ENCODE data around the gene KLHDC2.
"Not testable (repeated sequence)": the region's sequence is repeated elsewhere in the genome, so short reads cannot be mapped to it uniquely, and the experiment has no call there.

Gene KLHDC2, protein sequence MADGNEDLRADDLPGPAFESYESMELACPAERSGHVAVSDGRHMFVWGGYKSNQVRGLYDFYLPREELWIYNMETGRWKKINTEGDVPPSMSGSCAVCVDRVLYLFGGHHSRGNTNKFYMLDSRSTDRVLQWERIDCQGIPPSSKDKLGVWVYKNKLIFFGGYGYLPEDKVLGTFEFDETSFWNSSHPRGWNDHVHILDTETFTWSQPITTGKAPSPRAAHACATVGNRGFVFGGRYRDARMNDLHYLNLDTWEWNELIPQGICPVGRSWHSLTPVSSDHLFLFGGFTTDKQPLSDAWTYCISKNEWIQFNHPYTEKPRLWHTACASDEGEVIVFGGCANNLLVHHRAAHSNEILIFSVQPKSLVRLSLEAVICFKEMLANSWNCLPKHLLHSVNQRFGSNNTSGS

DNA sequence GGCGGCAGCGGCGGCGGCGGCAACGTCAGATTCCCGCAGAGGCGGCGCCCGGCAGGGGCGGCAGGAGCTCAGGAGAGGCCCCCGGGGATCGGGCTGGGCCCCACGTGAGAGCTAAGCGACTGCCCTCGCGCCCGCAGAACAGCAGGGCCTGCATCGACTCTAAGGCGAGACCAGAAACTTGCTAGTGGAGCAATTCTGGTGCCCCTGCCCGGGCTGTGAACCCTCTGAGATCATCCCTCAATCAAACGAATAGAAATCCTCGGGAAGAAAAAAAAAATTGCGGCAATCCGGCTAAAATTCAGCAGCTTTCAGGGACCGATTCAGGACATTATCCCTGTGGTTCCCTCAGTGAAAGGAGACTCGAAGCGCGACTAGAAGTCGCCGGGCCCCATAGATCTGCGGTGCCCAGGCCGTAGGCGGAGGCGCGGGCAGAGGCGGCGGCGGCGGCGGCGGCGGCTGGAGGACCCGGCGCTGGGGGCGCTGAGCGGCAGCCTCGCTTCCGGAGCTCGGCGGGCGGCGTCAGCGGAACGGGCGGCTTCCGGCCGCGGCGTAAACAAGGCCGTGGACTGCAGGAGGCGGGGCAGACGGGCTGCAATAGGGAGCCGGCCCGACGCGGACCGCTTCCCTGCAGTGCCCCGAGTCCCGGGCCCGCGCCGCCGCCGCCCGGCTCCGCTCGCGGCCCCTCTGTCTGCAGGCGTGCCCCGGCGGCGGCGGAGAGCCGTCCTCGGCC, at the start of gene KLHDC2:
Gene KLHDC2, plus strand, starts transcription at position 583 of the 730 bp plus-strand sequence. CDS start 316 bp downstream, outside the sequence.
- in situ Hi-C loops (cut with MboI; ENCODE audit: low sequenced_read_pairs), result loop anchor here (5.0 kb wide), 2 partner anchors 80 to 130 kb away; partner anchors contain the start of genes DNAAF2 and POLE2
- peak; percentile 86 to 91 for DNase-seq (ENCODE audit: low spot score in 2 of 2)
- H3K36me3 ChIP-seq (replicated peaks), result peaks cover 5% of the 10 kb centered on the region

DNA sequence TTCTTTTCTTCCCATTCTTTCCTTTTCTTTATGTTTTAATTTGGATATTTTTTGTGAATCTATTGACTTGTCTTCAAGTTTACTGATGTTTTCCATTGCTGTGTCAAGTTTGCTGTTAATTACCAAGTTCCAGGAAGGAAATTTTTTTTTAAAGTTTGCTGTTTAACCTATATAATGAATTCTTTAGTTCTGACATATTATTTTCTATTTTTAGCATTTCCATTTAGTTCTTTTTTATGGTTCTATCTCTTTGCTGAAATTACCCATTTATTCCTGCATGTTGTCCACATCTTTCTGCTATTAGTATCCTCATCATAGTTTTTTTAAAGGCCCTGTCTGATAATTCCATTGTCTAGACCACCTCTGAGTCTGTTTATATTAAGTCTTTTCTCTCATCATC, 47.2 kb upstream of the KLHDC2 start:
- Histone ChIP-seq H3K9me3 (0 out of 2 replicates have a peak, but pooled peaks cover 3% of the 10 kb centered on the region), H3K4me3 (no peak overlapping the region), H3K27me3 (ENCODE audit: low read depth) (no peaks in the 10 kb centered on the region), H3K36me3 (replicated peaks) (no peaks in the 10 kb centered on the region), H3K4me1 (peaks cover 4% of the 10 kb centered on the region)
- in situ Hi-C loops (cut with MboI; ENCODE audit: low sequenced_read_pairs), result no loop called here
- no peak for DNase-seq (ENCODE audit: low spot score in 2 of 2)

More for the DNA sequence above, at the start of gene KLHDC2:
- Histone ChIP-seq H3K4me3 (peak within 1 kb of the TSS; percentile 65), H3K27me3 (ENCODE audit: low read depth) (no peaks in the 10 kb centered on the region), H3K9me3 (no peaks in the 10 kb centered on the region), H3K4me1 (peaks cover 19% of the 10 kb centered on the region)

DNA sequence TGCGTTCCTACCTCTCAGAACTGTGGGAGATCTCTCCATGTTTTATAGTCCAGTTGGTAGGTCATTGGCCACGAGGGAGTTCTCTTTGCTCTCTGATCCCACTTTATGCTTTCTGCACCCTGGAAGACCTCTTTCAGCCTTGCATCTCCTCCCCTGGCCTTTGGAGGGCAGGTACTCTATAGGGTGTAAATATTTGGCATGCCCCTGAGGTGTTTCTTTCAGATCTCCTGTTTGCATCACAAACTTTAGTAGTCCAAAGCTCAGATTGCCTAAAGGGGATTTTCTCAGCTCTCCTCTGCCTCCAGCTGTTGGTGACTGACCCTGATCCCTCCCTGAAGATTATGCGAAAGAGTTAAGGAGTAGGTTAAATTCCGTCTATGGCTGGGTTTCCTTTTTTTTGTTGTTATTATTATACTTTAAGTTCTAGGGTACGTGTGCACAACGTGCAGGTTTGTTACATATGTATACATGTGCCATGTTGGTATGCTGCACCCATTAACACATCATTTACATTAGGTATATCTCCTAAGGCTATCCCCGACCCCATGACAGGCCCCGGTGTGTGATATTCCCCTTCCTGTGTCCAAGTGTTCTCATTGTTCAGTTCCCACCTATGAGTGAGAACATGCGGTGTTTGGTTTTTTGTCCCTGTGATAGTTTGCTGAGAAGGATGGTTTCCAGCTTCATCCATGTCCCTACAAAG, 46.1 kb upstream of the KLHDC2 start:
- in situ Hi-C loops (cut with MboI; ENCODE audit: low sequenced_read_pairs); H3K4me1 ChIP-seq; H3K9me3 ChIP-seq; H3K36me3 ChIP-seq (replicated peaks); H3K27me3 ChIP-seq (ENCODE audit: low read depth); H3K4me3 ChIP-seq; DNase-seq (ENCODE audit: low spot score in 2 of 2): not testable (repeated sequence)

DNA sequence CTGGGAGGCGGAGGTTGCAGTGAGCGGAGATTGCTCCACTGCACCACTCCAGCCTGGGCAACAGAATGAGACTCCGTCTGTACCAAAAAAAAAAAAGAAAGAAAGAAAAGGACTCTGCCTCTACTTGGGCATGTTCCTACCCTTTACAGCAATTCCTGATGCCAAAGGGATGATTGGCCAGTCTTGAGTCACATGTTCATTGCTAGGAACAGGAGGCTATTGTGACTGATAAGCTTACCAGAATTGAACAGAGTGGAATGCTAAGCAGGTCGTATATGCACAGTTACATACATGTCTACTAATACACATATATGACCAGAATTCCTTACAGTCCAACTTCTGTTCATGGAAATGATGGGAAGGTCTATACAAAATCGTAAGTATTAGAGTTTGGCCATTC, 40.8 kb upstream of the KLHDC2 start:
- Histone ChIP-seq H3K4me1 (no peaks in the 10 kb centered on the region), H3K4me3 (no peak overlapping the region), H3K27me3 (ENCODE audit: low read depth) (no peaks in the 10 kb centered on the region), H3K36me3 (replicated peaks) (no peaks in the 10 kb centered on the region), H3K9me3 (0 out of 2 replicates have a peak, but pooled peaks cover 3% of the 10 kb centered on the region)
- DNase-seq (ENCODE audit: low spot score in 2 of 2), result no peak
- in situ Hi-C loops (cut with MboI; ENCODE audit: low sequenced_read_pairs), result no loop called here

DNA sequence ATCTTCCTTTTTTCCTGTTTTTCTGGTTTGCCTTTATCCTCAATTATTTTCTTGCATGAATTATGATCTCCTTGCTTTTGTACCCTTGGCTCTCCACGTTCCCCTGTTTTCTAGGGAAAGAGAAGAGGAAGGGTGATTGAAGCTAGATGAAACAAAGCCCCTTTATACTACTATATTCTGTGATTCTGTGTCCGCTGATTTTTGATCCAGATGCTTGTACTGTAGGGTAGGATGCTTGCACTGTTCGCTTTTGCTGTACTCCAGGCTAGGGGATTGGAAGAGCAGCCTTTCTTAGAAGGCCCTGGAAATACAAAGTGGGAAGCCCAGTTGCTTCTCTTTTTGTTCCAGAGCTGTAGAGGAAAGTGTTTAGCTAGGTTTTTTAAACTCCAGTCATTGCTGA, 35.1 kb upstream of the KLHDC2 start:
- no peaks in the 10 kb centered on the region for H3K9me3 ChIP-seq
- in situ Hi-C loops (cut with MboI; ENCODE audit: low sequenced_read_pairs), result no loop called here
- no peak for DNase-seq (ENCODE audit: low spot score in 2 of 2)
- H3K27me3 ChIP-seq (ENCODE audit: low read depth), result no peaks in the 10 kb centered on the region
- no peaks in the 10 kb centered on the region for H3K4me1 ChIP-seq
- no peak overlapping the region for H3K4me3 ChIP-seq
- H3K36me3 ChIP-seq (replicated peaks), result no peaks in the 10 kb centered on the region

DNA sequence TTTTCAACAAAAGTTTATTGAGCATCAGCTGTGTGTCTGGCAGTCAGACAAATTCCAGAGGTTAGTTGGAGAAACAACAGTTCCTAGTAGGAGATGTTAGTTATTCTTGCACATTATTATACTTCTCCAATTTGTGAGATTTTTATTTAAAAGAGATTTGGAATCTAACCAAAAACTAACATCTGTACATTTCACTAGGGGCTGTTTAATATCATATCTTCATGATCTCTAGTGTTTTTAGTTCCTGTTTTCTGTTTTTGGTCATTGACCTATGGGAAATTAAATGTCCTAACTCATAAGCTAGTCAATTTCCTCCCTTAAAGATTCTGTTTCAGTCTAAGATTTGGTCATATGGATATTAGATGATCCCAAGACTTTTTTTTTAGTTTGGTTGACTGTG, 34.1 kb upstream of the KLHDC2 start:
- Histone ChIP-seq H3K4me3 (no peak overlapping the region), H3K36me3 (replicated peaks) (no peaks in the 10 kb centered on the region), H3K4me1 (no peaks in the 10 kb centered on the region), H3K27me3 (ENCODE audit: low read depth) (no peaks in the 10 kb centered on the region), H3K9me3 (no peaks in the 10 kb centered on the region)
- no peak for DNase-seq (ENCODE audit: low spot score in 2 of 2)
- in situ Hi-C loops (cut with MboI; ENCODE audit: low sequenced_read_pairs), result no loop called here

DNA sequence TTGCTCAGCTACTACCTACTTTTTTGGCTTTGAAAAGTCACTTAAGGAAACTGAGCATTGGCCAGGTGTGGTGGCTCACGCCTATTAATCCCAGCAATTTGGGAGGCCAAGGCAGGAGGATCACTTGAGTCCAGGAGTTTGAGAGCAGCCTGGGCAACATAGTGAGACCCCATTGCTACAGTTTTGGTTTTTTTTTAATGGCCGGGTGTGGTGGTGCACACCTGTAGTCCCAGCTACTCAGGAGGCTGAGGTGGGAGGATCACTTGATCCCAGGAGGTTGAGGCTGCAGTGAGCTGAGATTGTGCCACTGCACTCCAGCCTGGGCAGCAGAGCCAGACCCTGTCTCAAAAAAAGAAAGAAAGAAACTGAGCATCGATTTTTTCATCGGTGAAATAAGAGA, 32.3 kb upstream of the KLHDC2 start:
- H3K4me3 ChIP-seq; H3K4me1 ChIP-seq; H3K9me3 ChIP-seq; in situ Hi-C loops (cut with MboI; ENCODE audit: low sequenced_read_pairs); DNase-seq (ENCODE audit: low spot score in 2 of 2); H3K27me3 ChIP-seq (ENCODE audit: low read depth); H3K36me3 ChIP-seq (replicated peaks): not testable (repeated sequence)

DNA sequence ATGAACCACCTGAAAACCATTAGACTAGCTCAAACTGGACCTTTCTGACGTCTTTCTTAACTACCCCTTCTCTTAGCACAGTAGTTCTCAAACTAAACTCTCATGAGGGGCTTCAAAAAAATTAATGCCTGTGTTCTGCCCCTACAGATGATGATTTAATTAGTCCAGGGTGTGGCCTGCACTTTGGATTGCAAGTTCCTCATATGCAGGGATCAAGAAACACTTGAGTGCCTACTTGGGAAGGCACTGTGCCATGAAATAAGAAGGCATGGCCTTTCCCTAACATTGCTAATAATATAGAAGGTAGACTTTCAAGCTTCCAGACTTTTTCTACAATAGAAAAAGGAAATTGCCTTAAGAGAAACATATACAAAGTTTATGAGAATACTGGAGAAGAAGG, 22.8 kb upstream of the KLHDC2 start:
- H3K4me1 ChIP-seq, result no peaks in the 10 kb centered on the region
- in situ Hi-C loops (cut with MboI; ENCODE audit: low sequenced_read_pairs), result no loop called here
- H3K4me3 ChIP-seq, result no peak overlapping the region
- no peaks in the 10 kb centered on the region for H3K27me3 ChIP-seq (ENCODE audit: low read depth)
- no peak for DNase-seq (ENCODE audit: low spot score in 2 of 2)
- H3K36me3 ChIP-seq (replicated peaks), result no peaks in the 10 kb centered on the region
- no peaks in the 10 kb centered on the region for H3K9me3 ChIP-seq

DNA sequence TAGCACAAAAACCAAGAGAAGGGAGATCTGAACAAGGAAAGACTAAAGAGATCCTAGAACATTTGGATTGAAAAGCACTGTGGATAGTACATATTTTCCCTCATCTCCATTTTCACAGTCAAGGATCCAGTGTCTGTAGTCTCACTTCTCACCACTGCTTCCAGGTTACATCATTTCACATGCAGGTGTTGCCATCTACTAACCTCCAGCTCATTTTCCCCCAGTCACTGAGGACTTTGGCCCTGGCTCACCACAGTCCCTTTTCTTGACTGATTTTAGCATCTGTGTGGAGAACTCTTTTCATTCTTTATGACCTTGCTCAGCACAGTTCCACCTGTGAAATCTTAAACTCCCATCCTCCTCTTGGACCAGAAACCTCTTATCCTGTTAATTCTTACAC, 21.5 kb upstream of the KLHDC2 start:
- H3K9me3 ChIP-seq; H3K36me3 ChIP-seq (replicated peaks); H3K4me3 ChIP-seq; H3K27me3 ChIP-seq (ENCODE audit: low read depth); in situ Hi-C loops (cut with MboI; ENCODE audit: low sequenced_read_pairs); DNase-seq (ENCODE audit: low spot score in 2 of 2); H3K4me1 ChIP-seq: not testable (repeated sequence)

DNA sequence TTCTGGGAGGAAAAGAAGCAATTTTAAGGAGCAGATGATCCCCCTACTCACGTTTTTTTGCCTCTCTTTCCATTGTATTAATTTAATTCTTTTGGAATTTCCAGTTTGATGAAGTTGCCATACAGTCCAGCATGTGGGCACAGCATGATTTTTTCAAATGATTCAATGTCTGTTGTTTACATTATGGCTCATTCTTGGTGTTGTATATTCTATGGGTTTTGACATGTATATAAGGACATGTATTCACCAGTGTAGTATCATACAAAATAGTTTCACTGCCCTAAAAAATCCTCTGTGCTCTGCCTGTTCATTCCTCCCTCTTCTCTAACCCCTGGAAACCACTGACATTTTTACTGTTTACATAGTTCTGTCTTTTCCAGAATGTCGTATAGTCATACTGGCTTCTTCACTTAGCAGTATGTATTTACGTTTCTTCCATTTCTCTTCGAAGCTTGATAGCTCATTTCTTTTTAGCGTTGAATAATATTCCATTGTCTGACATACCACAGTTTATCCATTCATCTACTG, 13.3 kb upstream of the KLHDC2 start:
- Histone ChIP-seq H3K4me3 (no peak overlapping the region), H3K9me3 (no peaks in the 10 kb centered on the region), H3K27me3 (ENCODE audit: low read depth) (no peaks in the 10 kb centered on the region; the same call in 1 of the 2 replicates), H3K36me3 (replicated peaks) (no peaks in the 10 kb centered on the region), H3K4me1 (no peaks in the 10 kb centered on the region)
- DNase-seq (ENCODE audit: low spot score in 2 of 2), result no peak
- in situ Hi-C loops (cut with MboI; ENCODE audit: low sequenced_read_pairs), result no loop called here

DNA sequence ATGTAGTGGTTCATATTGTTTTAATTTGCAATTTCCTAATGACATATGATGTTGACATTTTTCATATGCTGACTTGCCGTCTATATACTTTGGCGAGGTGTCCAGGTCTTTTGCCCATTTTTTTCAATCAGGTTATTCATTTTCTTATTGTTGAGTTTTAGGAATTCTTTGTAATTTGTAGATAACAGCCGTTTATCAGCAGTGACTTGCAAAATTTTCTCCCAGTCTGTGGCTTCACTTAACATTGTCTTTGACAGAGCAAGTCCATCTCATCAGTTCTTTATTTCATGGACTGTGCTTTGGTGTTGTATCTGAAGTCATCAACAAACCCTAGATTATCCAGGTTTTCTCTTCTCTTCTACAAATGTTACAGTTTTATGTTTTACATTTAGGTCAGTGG, 12.6 kb upstream of the KLHDC2 start:
- Histone ChIP-seq H3K4me3 (no peak overlapping the region), H3K27me3 (ENCODE audit: low read depth) (no peaks in the 10 kb centered on the region; the same call in 1 of the 2 replicates), H3K9me3 (no peaks in the 10 kb centered on the region), H3K4me1 (no peaks in the 10 kb centered on the region), H3K36me3 (replicated peaks) (no peaks in the 10 kb centered on the region)
- in situ Hi-C loops (cut with MboI; ENCODE audit: low sequenced_read_pairs), result no loop called here
- DNase-seq (ENCODE audit: low spot score in 2 of 2), result no peak

DNA sequence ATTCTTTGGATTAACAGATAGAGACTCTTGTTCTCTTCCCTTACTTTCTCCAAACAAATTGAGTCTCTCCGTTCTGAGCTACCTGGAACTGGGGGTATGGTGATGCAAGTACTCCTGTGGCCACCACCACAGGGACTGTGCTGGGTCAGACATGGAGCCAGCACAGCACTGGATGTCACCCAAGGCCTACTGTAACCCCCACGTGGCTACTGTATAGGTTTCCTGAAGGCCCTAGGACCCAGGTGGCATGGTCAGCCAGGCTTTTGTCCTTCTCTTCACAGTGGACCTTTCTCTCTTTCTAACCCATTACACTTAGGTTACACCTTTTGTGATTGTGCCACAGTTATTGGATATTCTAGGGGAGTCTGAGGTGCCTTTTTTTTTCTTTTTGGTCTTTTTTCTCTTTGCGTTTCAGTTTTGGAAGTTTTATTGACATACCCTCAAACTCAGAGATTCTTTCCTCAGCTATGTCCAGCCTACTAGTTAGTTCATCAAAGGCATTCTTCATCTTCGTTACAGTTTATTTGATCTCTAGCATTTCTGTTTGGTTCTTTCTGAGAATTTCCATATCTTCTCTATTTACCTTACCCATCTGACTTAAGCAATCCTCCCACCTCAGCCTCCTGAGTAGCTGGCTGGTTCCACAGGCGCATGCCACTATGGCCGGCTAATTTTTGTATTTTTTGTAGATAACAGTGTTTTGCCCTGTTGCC, 6.0 kb upstream of the KLHDC2 start:
- in situ Hi-C loops (cut with MboI; ENCODE audit: low sequenced_read_pairs), result no loop called here
- Histone ChIP-seq H3K27me3 (ENCODE audit: low read depth) (no peaks in the 10 kb centered on the region; the same call in 1 of the 2 replicates), H3K4me3 (no peak overlapping the region), H3K4me1 (peaks cover 4% of the 10 kb centered on the region; the same call in 1 of the 2 replicates), H3K36me3 (replicated peaks) (no peaks in the 10 kb centered on the region), H3K9me3 (no peaks in the 10 kb centered on the region)
- DNase-seq (ENCODE audit: low spot score in 2 of 2), result no peak

DNA sequence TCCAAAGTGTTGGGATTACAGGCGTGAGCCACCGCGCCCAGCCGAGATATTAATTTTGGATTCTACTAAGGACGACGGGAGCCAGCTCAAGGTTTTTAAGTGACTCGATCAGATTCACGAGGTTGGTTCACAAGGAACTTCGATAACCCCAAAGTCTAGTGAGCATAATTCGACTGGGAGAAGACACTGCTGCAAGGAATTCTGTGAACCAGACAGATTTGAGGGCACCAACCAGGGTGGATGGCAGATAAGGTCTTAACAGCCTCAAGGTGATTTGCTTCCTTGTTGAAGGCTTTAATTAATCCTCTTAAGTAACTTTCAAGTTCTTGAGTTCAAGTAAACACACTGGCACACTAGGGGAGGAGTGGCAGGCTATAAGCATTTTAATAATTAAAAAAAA, 1.1 kb upstream of the KLHDC2 start:
- H3K4me1 ChIP-seq, result peaks cover 19% of the 10 kb centered on the region
- H3K9me3 ChIP-seq, result no peaks in the 10 kb centered on the region
- in situ Hi-C loops (cut with MboI; ENCODE audit: low sequenced_read_pairs), result loop anchor here (5.0 kb wide), 2 partner anchors 80 to 130 kb away; partner anchors contain the start of genes DNAAF2 and POLE2
- H3K4me3 ChIP-seq, result no peak overlapping the region
- DNase-seq (ENCODE audit: low spot score in 2 of 2), result peak in 1 of 2 experiments; percentile 10
- H3K36me3 ChIP-seq (replicated peaks), result no peaks in the 10 kb centered on the region
- H3K27me3 ChIP-seq (ENCODE audit: low read depth), result no peaks in the 10 kb centered on the region
